ENCODE results near the gene EIF4E. TPM values are rescaled to one million over a fixed set of nuclear protein-coding genes. Genes with fewer than 3 reads are reported as not detected.

Gene EIF4E
- 154 and 179 TPM in 2 replicates for total RNA-seq (2021)
- Bru-seq, nascent RNA = percentile 96 among the genes with signal in this experiment
- BruChase-seq, experiment 1, labeled RNA remaining after a 2-hour chase = percentile 94 among the genes with signal in this experiment
- BruChase-seq, experiment 2, labeled RNA remaining after a 6-hour chase = percentile 93 among the genes with signal in this experiment
- long read RNA-seq, full-length matches to known transcripts = 471 of 508 reads
- long read RNA-seq, partial matches to known transcripts = 15 of 508 reads
- long read RNA-seq, other reads (novel, unspliced or antisense) = 22 of 508 reads

GRCh38 chr4:98928505-98929340 lies at the start of gene EIF4E:
Gene EIF4E, minus strand, starts transcription at chr4:98929133. Its CDS starts 21 bp downstream, at chr4:98929112.
- intact Hi-C loops (cut with micrococcal nuclease; ENCODE audit: unreplicated experiment) = loop anchor here (2.0 to 10.0 kb wide), 4 partner anchors 66 to 464 kb away; partner anchors contain the start of genes METAP1 and TSPAN5
- Histone ChIP-seq H3K4me3 (ENCODE audit: low read depth, low read length, poor library complexity, severe bottlenecking) (peak within 1 kb of the TSS; percentile 91), H3K27me3 (replicated peaks; ENCODE audit: insufficient read depth, low read depth, low read length, poor library complexity) (no peaks in the 10 kb centered on the region), H3K9me3 (ENCODE audit: low read depth, low read length, poor library complexity, severe bottlenecking) (peaks cover 6% of the 10 kb centered on the region), H3K27ac (ENCODE audit: low read depth, low read length, poor library complexity, severe bottlenecking) (peak within 1 kb of the TSS; percentile 92), H3K36me3 (ENCODE audit: insufficient read depth, low read length, poor library complexity, severe bottlenecking) (peaks cover 11% of the 10 kb centered on the region), H3K4me1 (ENCODE audit: insufficient read depth, low read length, poor library complexity, severe bottlenecking) (peaks cover 7% of the 10 kb centered on the region)
- ChIA-PET CTCF (interaction anchor here (0.7 kb wide), 3 partner anchors 9 to 200 kb away, joined by 4 to 14 read pairs (median 13); no protein-coding TSS in a partner anchor), POLR2A (ENCODE audit: low non-redundant PET) (no interaction called here)
- peak; percentile 99 for DNase-seq (ENCODE audit: low spot score)
- TF ChIP-seq EZH2 (IDR thresholded peaks at IDR 0.05; ENCODE audit: borderline replicate concordance, low read depth, low read length, poor library complexity, severe bottlenecking) = no peak
- 0 out of 2 replicates have a peak, but pooled peaks have one; percentile 37 for TF ChIP-seq CTCF (conservative IDR thresholded peaks at IDR 0.05; ENCODE audit: low read depth, low read length)
- no TSS peak for BruUV-seq (replicated peaks)

GRCh38 chr4:98977557-98977956 lies 48.6 kb upstream of the EIF4E start:
- Histone ChIP-seq H3K27me3 (replicated peaks; ENCODE audit: insufficient read depth, low read depth, low read length, poor library complexity) (no peaks in the 10 kb centered on the region), H3K36me3 (ENCODE audit: insufficient read depth, low read length, poor library complexity, severe bottlenecking) (no peaks in the 10 kb centered on the region), H3K27ac (ENCODE audit: low read depth, low read length, poor library complexity, severe bottlenecking) (no peak overlapping the region), H3K9me3 (ENCODE audit: low read depth, low read length, poor library complexity, severe bottlenecking) (no peaks in the 10 kb centered on the region), H3K4me3 (ENCODE audit: low read depth, low read length, poor library complexity, severe bottlenecking) (no peak overlapping the region), H3K4me1 (ENCODE audit: insufficient read depth, low read length, poor library complexity, severe bottlenecking) (no peaks in the 10 kb centered on the region)
- no peak for DNase-seq (ENCODE audit: low spot score)
- ChIA-PET POLR2A (ENCODE audit: low non-redundant PET) (interaction anchor here (0.7 kb wide), 1 partner anchor 30 kb away, joined by 3 read pairs; no protein-coding TSS in a partner anchor), CTCF (no interaction called here)
- TF ChIP-seq EZH2 (IDR thresholded peaks at IDR 0.05; ENCODE audit: borderline replicate concordance, low read depth, low read length, poor library complexity, severe bottlenecking) (no peak), CTCF (conservative IDR thresholded peaks at IDR 0.05; ENCODE audit: low read depth, low read length) (no peak)
- no TSS peak for BruUV-seq (replicated peaks)
- intact Hi-C loops (cut with micrococcal nuclease; ENCODE audit: unreplicated experiment) = no loop called here

- intact Hi-C loops (cut with micrococcal nuclease; ENCODE audit: unreplicated experiment) = no loop called here
- DNase-seq (ENCODE audit: low spot score) = no peak
- H3K4me3 ChIP-seq (ENCODE audit: low read depth, low read length, poor library complexity, severe bottlenecking) = no peak overlapping the region
- no peak overlapping the region for H3K27ac ChIP-seq (ENCODE audit: low read depth, low read length, poor library complexity, severe bottlenecking)
- no peak for TF ChIP-seq CTCF (conservative IDR thresholded peaks at IDR 0.05; ENCODE audit: low read depth, low read length)
- no peak for TF ChIP-seq EZH2 (IDR thresholded peaks at IDR 0.05; ENCODE audit: borderline replicate concordance, low read depth, low read length, poor library complexity, severe bottlenecking)
- no peaks in the 10 kb centered on the region for H3K4me1 ChIP-seq (ENCODE audit: insufficient read depth, low read length, poor library complexity, severe bottlenecking)
- CTCF ChIA-PET = no interaction called here
- no peaks in the 10 kb centered on the region for H3K36me3 ChIP-seq (ENCODE audit: insufficient read depth, low read length, poor library complexity, severe bottlenecking)
- no peaks in the 10 kb centered on the region for H3K9me3 ChIP-seq (ENCODE audit: low read depth, low read length, poor library complexity, severe bottlenecking)
- BruUV-seq (replicated peaks) = no TSS peak
- no peaks in the 10 kb centered on the region for H3K27me3 ChIP-seq (replicated peaks; ENCODE audit: insufficient read depth, low read depth, low read length, poor library complexity)
- POLR2A ChIA-PET (ENCODE audit: low non-redundant PET) = no interaction called here
These were observed 47.8 kb upstream of the EIF4E start for GRCh38 chr4:98976716-98977115.
